Hematopoietic multipotent progenitor cell treated with erythropoietin and hydrocortisone succinate and interleukin-3 and kit ligand, for 8 days (in vitro differentiated cells): ENCODE measurements around the gene LAT.
A peak's percentile ranks its signal among the peaks of the same experiment; 100 is the strongest.

ENCODE experiments used
- DNase-seq: peaks from one replicate; pipeline ENCODE4 v3.0.0-alpha.2; 2015

The LAT gene

GRCh38 chr16:29009050-29009837 lies 24.4 kb downstream of the LAT start:
- DNase-seq, result peak; percentile 99

GRCh38 chr16:29009838-29010166 lies 24.9 kb downstream of the LAT start:
- no peak for DNase-seq

GRCh38 chr16:29011112-29011511 lies 26.3 kb downstream of the LAT start:
- peak; percentile 60 for DNase-seq

GRCh38 chr16:29011851-29012250 lies 27.0 kb downstream of the LAT start:
- DNase-seq, result no peak

GRCh38 chr16:29012913-29013553 lies 28.2 kb downstream of the LAT start:
- DNase-seq, result peak; percentile 64

- no peak for DNase-seq
Observed at GRCh38 chr16:29014561-29015069, 29.8 kb downstream of the LAT start.

GRCh38 chr16:29022196-29022595 lies 37.3 kb downstream of the LAT start:
- DNase-seq, result no peak

GRCh38 chr16:29023279-29024277 lies 38.7 kb downstream of the LAT start:
- DNase-seq, result peak; percentile 9

- DNase-seq, result no peak
Observed at GRCh38 chr16:29024278-29024677, 39.4 kb downstream of the LAT start.

- no peak for DNase-seq
Observed at GRCh38 chr16:29025218-29025617, 40.4 kb downstream of the LAT start.

GRCh38 chr16:29025735-29026134 lies 40.9 kb downstream of the LAT start:
- no peak for DNase-seq

- no peak for DNase-seq
Observed at GRCh38 chr16:29028457-29029167, 43.8 kb downstream of the LAT start.

GRCh38 chr16:29029168-29029994 lies 44.5 kb downstream of the LAT start:
- DNase-seq, result peak; percentile 65

- no peak for DNase-seq
Observed at GRCh38 chr16:29030086-29030840, 45.4 kb downstream of the LAT start.
